Measurements from ENCODE around the gene MACROD2. TPM values are rescaled to one million over a fixed set of nuclear protein-coding genes. Genes with fewer than 3 reads are reported as not detected.

MACROD2 gene
- total RNA-seq, 1 experiment from 2014 or later, result 3.7 TPM

DNA sequence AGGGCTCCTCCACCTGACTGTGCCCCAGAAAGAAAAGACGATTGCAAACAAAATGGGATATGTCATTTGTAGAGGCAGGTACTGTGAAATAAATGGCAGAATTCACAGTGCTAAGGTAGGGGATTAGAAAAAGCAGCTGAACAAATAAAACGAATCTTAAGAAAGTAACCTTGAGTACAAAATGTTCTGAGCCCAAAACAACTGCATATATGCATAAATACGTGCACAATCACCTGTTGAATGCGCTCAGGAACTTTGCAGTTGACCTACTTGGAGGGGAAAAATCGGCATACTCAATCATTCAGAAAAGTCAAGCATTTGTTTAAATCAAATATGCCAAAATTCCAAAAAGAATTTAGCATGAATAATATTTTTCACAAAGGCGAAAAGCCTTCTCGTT is 1114.2 kb downstream of the MACROD2 start:
- Histone ChIP-seq H3K27ac (ENCODE audit: low read depth, low read length) (no peak overlapping the region), H3K9me2 (ENCODE audit: insufficient read depth) (no peaks in the 10 kb centered on the region), H4K20me1 (ENCODE audit: insufficient read depth) (no peaks in the 10 kb centered on the region), H3K4me3 (replicated peaks in 1 of 2; ENCODE audit: low read depth in 1 of 2, low read length in 2 of 2) (no peak overlapping the region), H3K27me3 (ENCODE audit: insufficient read depth, low read length) (no peaks in the 10 kb centered on the region), H3K4me1 (ENCODE audit: control insufficient read depth in 1 of 2, insufficient read depth in 2 of 2, low read length in 2 of 2) (no peaks in the 10 kb centered on the region), H3K36me3 (ENCODE audit: control insufficient read depth in 1 of 2, insufficient read depth in 2 of 2, low read length in 2 of 2) (no peaks in the 10 kb centered on the region), H3K79me2 (ENCODE audit: insufficient read depth, low read length) (no peaks in the 10 kb centered on the region), H3K4me2 (ENCODE audit: low read length) (no peak overlapping the region), H2AFZ (ENCODE audit: low read depth, low read length, poor library complexity, severe bottlenecking) (no peak overlapping the region), H3K9me3 (ENCODE audit: control insufficient read depth in 1 of 2, insufficient read depth in 1 of 2, low read depth in 1 of 2, low read length in 2 of 2) (no peaks in the 10 kb centered on the region), H3K9ac (ENCODE audit: low read length) (no peak overlapping the region)
- BruUV-seq (replicated peaks), result no TSS peak
- intact Hi-C loops (cut with micrococcal nuclease), result no loop called here
- ChIA-PET POLR2A (no interaction called here), CTCF (no interaction called here), RAD21 (ENCODE audit: low non-redundant PET in 1 of 2, low total read pairs in 2 of 2, uncharacterized antibody in 2 of 2, unreplicated experiment in 2 of 2) (no interaction called here)
- ATAC-seq, result no peak
- TF ChIP-seq FOSL1 (IDR thresholded peaks at IDR 0.05; ENCODE audit: low read depth) (no peak), JUND (IDR thresholded peaks at IDR 0.05) (no peak), POLR2A (IDR thresholded peaks at IDR 0.05; ENCODE audit: borderline replicate concordance, extremely low read depth, insufficient read depth, insufficient read length) (no peak), EGR1 (IDR thresholded peaks at IDR 0.05; ENCODE audit: low read depth) (no peak), TCF7L2 (IDR thresholded peaks at IDR 0.05; ENCODE audit: borderline replicate concordance, extremely low read depth, insufficient read depth, insufficient read length) (no peak), CEBPB (IDR thresholded peaks at IDR 0.05; ENCODE audit: low read depth) (no peak), SP1 (IDR thresholded peaks at IDR 0.05; ENCODE audit: low read depth) (no peak), EZH2phosphoT487 (IDR thresholded peaks at IDR 0.05; ENCODE audit: borderline replicate concordance) (no peak), RAD21 (IDR thresholded peaks at IDR 0.05; ENCODE audit: low read depth) (no peak), SIN3A (IDR thresholded peaks at IDR 0.05; ENCODE audit: low read depth) (no peak), ELF1 (IDR thresholded peaks at IDR 0.05; ENCODE audit: borderline replicate concordance, low read depth) (no peak), ZFX (IDR thresholded peaks at IDR 0.05) (no peak), CBX3 (IDR thresholded peaks at IDR 0.05; ENCODE audit: low read depth) (no peak), SRF (IDR thresholded peaks at IDR 0.05; ENCODE audit: low read depth) (no peak), ZNF274 (IDR thresholded peaks at IDR 0.05; ENCODE audit: low read depth, low read length) (no peak), POLR2AphosphoS5 (IDR thresholded peaks at IDR 0.05; ENCODE audit: low read depth, low read length) (no peak), EZH2 (IDR thresholded peaks at IDR 0.05) (no peak)
- TF ChIP-seq, protein P1, sequence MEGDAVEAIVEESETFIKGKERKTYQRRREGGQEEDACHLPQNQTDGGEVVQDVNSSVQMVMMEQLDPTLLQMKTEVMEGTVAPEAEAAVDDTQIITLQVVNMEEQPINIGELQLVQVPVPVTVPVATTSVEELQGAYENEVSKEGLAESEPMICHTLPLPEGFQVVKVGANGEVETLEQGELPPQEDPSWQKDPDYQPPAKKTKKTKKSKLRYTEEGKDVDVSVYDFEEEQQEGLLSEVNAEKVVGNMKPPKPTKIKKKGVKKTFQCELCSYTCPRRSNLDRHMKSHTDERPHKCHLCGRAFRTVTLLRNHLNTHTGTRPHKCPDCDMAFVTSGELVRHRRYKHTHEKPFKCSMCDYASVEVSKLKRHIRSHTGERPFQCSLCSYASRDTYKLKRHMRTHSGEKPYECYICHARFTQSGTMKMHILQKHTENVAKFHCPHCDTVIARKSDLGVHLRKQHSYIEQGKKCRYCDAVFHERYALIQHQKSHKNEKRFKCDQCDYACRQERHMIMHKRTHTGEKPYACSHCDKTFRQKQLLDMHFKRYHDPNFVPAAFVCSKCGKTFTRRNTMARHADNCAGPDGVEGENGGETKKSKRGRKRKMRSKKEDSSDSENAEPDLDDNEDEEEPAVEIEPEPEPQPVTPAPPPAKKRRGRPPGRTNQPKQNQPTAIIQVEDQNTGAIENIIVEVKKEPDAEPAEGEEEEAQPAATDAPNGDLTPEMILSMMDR (IDR thresholded peaks at IDR 0.05 in 2 of 3, conservative IDR thresholded peaks at IDR 0.05 in 1 of 3; ENCODE audit: borderline replicate concordance in 1 of 3, insufficient read depth in 1 of 3, low read depth in 2 of 3, low read length in 2 of 3), result no peak
- TF ChIP-seq, protein P2, sequence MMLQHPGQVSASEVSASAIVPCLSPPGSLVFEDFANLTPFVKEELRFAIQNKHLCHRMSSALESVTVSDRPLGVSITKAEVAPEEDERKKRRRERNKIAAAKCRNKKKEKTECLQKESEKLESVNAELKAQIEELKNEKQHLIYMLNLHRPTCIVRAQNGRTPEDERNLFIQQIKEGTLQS (IDR thresholded peaks at IDR 0.05), result no peak
- TF ChIP-seq, protein P3, sequence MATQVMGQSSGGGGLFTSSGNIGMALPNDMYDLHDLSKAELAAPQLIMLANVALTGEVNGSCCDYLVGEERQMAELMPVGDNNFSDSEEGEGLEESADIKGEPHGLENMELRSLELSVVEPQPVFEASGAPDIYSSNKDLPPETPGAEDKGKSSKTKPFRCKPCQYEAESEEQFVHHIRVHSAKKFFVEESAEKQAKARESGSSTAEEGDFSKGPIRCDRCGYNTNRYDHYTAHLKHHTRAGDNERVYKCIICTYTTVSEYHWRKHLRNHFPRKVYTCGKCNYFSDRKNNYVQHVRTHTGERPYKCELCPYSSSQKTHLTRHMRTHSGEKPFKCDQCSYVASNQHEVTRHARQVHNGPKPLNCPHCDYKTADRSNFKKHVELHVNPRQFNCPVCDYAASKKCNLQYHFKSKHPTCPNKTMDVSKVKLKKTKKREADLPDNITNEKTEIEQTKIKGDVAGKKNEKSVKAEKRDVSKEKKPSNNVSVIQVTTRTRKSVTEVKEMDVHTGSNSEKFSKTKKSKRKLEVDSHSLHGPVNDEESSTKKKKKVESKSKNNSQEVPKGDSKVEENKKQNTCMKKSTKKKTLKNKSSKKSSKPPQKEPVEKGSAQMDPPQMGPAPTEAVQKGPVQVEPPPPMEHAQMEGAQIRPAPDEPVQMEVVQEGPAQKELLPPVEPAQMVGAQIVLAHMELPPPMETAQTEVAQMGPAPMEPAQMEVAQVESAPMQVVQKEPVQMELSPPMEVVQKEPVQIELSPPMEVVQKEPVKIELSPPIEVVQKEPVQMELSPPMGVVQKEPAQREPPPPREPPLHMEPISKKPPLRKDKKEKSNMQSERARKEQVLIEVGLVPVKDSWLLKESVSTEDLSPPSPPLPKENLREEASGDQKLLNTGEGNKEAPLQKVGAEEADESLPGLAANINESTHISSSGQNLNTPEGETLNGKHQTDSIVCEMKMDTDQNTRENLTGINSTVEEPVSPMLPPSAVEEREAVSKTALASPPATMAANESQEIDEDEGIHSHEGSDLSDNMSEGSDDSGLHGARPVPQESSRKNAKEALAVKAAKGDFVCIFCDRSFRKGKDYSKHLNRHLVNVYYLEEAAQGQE (IDR thresholded peaks at IDR 0.05; ENCODE audit: low read depth), result no peak
- DNase-seq (ENCODE audit: low read depth, low spot score), result no peak

All from HCT116 (cell line).